CD1c-positive myeloid dendritic cell (primary cell): Measurements from ENCODE around the gene SH3BP2.

Experiments used
- DNase-seq: peaks from one replicate; pipeline ENCODE4 v3.0.0-alpha.2; 2016; ENCODE audit errors: extremely low spot score

Gene SH3BP2

GRCh38 chr4:2856266-2856665, 63.4 kb downstream of the SH3BP2 start:
- no peak for DNase-seq

GRCh38 chr4:2857349-2857927, 64.6 kb downstream of the SH3BP2 start:
- no peak for DNase-seq

GRCh38 chr4:2858451-2859217, 65.7 kb downstream of the SH3BP2 start:
- no peak for DNase-seq

DNA sequence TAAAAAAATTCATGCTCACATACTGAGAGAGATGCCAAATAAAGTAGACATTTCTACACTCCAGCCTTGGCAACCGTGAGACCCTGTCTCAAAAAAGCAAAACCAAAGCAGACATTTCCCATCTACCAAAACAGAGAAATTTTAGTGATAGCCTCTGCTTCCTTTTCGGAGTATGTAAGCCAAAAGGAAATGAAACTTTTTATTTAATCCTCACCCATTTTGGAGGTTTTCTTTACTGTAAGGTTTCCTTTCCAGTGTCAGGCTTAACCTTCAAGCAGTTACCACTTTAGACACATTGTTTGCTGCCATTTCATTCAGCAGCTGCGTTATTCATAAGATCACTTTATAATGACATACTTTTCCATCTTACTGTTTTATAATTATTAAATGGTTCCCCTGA, 66.6 kb downstream of the SH3BP2 start:
- DNase-seq = no peak

- no peak for DNase-seq
These were observed 67.8 kb downstream of the SH3BP2 start for GRCh38 chr4:2860391-2861348.

GRCh38 chr4:2861631-2862436, 68.9 kb downstream of the SH3BP2 start:
- peak; percentile 31 for DNase-seq

DNA sequence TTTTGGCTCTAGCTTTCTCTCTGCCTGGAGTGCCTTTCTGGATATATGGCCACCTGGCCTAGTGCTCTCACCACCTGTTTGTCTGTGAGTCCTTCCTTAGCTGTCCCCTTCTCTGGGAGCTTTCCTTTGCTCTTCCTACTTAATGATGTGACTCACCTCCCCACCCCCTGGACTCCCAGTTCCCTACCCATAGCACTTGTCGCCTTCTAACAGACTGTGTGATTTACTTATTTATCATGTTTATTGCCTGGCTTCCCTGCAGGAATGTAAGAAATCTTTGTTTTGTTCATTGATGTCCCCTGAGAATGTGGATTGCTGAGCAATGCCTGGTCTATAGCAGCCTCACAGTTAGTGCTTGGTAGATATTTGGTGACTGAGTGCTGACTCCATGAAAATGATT, 69.6 kb downstream of the SH3BP2 start:
- peak; percentile 48 for DNase-seq

- no peak for DNase-seq
These were observed 70.8 kb downstream of the SH3BP2 start for GRCh38 chr4:2863649-2864048.

DNA sequence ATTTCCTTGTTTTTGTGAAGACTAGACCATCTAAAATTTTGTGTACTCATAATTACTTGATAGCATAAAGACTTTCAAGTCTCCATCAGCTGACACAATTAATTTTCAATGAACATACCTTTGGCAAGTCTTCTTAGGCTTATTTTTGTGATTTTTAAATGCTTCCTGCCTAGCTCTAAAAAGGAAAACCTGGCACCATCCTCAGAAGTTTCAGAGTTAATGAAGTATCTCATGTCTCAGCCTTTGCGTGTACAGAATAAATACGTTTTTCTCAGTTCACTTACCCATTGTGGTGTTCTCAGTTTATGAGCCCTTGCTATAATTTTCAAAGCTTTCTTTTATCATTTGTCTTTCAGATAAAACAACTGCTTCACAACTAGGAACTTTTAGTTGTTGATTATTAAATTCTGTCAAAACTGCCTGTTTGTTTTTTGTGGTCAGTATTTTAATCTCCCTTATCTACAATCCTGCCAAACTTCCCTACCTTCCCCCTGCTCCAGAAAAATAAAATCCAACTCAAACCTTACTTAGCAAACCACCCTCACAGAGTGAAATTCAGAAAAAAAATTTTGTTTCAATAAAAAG, 72.4 kb downstream of the SH3BP2 start:
- no peak for DNase-seq

- DNase-seq = no peak
These were observed 73.4 kb downstream of the SH3BP2 start for GRCh38 chr4:2866160-2866861.

GRCh38 chr4:2866891-2867290, 74.0 kb downstream of the SH3BP2 start:
- no peak for DNase-seq

DNA sequence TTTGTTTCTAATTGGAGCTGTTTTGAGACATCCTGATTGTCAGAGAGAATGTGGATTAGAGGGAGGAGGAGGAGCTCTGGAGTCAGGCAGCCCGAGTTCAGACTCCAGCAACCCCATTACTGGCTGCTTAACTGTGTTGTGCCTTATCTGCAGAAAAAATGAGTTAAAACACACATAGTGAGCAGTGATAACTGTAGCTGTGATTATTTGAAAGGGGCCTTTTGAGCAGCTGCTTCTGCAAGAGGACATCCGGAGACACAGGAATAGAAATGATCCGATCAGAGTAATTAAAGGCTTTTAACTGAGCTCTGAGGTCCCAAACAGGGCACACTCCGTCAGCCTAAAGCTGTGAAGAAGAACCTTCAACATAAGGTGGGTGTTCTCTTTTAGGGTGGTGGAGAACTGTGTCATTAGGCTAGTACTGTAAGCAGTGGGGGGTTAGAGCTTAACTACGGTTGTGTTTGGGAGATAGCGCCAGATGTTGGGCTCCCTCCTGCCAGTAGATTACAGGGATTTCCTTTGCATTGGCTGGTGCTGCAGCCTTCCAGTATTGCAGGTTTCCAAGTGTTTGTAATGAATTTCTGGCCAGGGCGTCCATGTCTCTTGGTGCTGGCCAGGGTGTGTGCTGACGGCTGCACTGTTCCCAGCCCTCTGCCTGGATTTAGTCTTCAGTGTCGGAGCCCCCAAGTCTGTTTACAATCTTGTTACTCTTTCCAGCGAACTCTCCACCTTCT, 75.0 kb downstream of the SH3BP2 start:
- no peak for DNase-seq

DNA sequence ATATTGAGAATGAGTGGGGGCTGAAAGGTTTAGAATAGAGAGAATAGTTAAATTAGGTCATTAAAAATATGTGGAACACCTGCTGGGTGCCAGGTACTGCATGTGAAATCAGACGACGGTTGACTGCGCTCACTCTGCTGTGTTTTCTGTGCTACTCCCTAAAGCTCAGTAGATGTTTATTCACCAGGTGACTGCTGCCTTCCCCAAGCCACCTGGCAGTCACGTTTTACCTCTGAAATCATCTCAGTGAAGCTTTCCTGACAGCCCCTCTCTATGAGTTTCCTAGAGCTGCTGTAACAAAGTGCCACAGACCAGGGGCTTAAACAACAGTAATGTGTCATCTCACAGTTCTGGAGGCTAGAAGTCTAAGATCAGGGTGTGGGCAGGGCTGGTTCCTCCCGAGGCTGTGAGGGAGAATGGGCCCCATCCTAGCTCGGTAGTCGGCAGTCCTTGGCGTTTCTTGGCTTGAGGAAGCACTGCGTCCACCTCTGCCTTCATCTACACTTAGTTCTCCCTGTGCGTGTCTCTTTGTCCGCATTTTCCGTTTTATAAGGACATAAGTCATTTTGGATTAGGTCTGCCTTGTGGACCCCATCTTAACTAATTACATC, 76.1 kb downstream of the SH3BP2 start:
- DNase-seq = no peak

DNA sequence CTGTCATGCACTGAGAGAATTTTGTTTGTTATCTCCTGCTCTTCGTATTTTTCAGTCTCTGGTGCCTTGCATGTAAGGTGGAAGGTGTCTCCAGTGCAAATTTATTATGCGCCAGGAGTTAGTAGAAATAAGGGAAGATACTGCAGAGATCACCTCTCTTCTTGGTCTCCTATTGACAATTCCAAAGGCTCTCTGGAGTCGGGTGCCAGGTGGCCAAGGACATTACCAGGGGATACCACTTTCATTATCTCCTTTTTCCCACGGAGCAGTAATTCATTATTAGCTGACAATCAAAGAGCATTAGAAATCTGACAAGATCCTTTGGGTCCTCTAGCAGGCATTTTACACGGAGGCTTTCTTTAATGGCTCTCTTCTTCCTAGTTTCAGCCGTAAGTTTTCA, 76.8 kb downstream of the SH3BP2 start:
- no peak for DNase-seq

DNA sequence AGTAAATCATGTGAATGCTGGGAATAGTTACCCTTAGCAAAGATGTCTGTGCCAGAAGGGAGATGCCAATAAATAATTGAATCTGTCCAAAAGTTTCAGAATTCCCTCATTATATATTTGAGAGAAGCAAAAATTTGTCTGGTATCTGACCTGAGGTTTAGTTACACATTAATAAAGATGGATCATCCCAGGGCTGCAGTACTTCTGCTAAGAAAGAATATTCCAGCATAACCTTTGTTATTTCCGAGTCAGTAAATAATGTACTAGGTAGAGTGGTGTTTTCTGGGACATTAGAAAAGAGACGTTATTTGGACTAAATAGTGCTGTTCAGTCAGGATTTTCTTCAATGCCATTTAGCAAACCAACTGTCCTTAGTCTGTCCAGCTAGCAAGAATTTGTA, 77.2 kb downstream of the SH3BP2 start:
- DNase-seq = no peak

DNA sequence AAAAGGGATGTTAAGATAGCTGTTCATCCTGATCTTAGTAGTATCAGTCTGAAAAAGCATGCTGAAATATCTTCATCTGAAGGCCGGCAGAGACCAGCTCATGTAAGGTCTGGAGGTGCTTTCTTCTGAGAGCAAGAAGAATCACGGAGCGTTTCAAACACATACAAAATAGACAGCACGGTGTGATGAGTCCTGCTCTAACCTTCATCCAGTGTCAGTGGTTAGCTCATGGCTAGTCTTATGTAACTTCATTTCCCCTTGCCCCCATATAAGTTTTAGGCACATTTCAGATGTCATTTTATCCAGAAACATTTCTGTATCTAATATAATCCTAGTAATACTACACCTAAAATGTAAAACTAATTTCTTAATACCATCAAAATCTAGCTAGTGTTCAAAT, 78.6 kb downstream of the SH3BP2 start:
- DNase-seq = no peak

DNA sequence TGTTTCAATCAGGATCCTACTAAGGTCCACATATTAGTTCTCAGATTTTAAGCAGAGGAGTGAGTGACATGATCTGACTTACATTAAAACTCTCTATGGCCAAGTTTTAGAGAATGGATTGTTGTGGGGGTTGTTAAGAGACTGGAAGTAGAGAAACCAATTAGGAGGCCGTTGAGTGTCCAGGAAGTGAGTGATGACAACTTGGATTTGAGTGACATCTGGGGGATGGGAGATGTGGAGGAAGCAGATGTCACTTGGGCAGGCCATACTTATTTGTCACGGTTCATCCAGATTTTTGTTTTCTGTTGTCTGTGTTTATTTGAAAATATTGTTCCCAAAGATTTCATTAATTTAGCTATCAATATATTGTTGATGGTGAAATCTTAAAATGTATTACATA, 79.0 kb downstream of the SH3BP2 start:
- DNase-seq = peak; percentile 50

GRCh38 chr4:2873329-2873728, 80.4 kb downstream of the SH3BP2 start:
- no peak for DNase-seq

- no peak for DNase-seq
These were observed 82.0 kb downstream of the SH3BP2 start for GRCh38 chr4:2874861-2875260.

- DNase-seq = no peak
These were observed 82.7 kb downstream of the SH3BP2 start for GRCh38 chr4:2875556-2875955.
